Measurements from ENCODE around the gene B4GAT1.
"Not testable (repeated sequence)": the region's sequence is repeated elsewhere in the genome, so short reads cannot be mapped to it uniquely, and the experiment has no call there.

Gene B4GAT1

GRCh38 chr11:66360406-66361073 is 13.1 kb upstream of the B4GAT1 start:
- no peaks in the 10 kb centered on the region for H3K4me1 ChIP-seq (ENCODE audit: low read length)
- H3K36me3 ChIP-seq (replicated peaks; ENCODE audit: low read depth, low read length), result no peaks in the 10 kb centered on the region
- H3K27me3 ChIP-seq (ENCODE audit: low read depth, low read length), result no peaks in the 10 kb centered on the region
- H3K9ac ChIP-seq (ENCODE audit: low read length), result no peak overlapping the region
- no peak overlapping the region for H3K27ac ChIP-seq (ENCODE audit: low read length)
- no peaks in the 10 kb centered on the region for H3K79me2 ChIP-seq (ENCODE audit: low read length)
- no peak overlapping the region for H3K4me2 ChIP-seq (ENCODE audit: low read length)
- TF ChIP-seq CTCF (IDR thresholded peaks at IDR 0.05; ENCODE audit: low read depth, low read length) (no peak), EZH2phosphoT487 (IDR thresholded peaks at IDR 0.05; ENCODE audit: low read depth) (no peak)
- no peak overlapping the region for H3K4me3 ChIP-seq (ENCODE audit: low read length)
- no peak overlapping the region for H2AFZ ChIP-seq (ENCODE audit: low read depth, low read length)
- no peaks in the 10 kb centered on the region for H4K20me1 ChIP-seq (ENCODE audit: insufficient read depth, low read length)
- no peaks in the 10 kb centered on the region for H3K9me3 ChIP-seq (ENCODE audit: insufficient read depth, low read length)

GRCh38 chr11:66359662-66360087 is 12.2 kb upstream of the B4GAT1 start:
- Histone ChIP-seq H3K36me3 (replicated peaks; ENCODE audit: low read depth, low read length) (no peaks in the 10 kb centered on the region), H4K20me1 (ENCODE audit: insufficient read depth, low read length) (no peaks in the 10 kb centered on the region)

GRCh38 chr11:66350560-66351235 is 3.3 kb upstream of the B4GAT1 start:
- not testable (repeated sequence) for H3K4me2 ChIP-seq (ENCODE audit: low read length); H2AFZ ChIP-seq (ENCODE audit: low read depth, low read length); H3K9me3 ChIP-seq (ENCODE audit: insufficient read depth, low read length); H4K20me1 ChIP-seq (ENCODE audit: insufficient read depth, low read length); H3K4me3 ChIP-seq (ENCODE audit: low read length); H3K27ac ChIP-seq (ENCODE audit: low read length); H3K36me3 ChIP-seq (replicated peaks; ENCODE audit: low read depth, low read length); H3K27me3 ChIP-seq (ENCODE audit: low read depth, low read length); H3K79me2 ChIP-seq (ENCODE audit: low read length); H3K9ac ChIP-seq (ENCODE audit: low read length)
- H3K4me1 ChIP-seq (ENCODE audit: low read length), result peaks cover 16% of the 10 kb centered on the region

More at GRCh38 chr11:66359662-66360087, 12.2 kb upstream of the B4GAT1 start:
- no peak overlapping the region for H3K9ac ChIP-seq (ENCODE audit: low read length)
- no peak overlapping the region for H3K27ac ChIP-seq (ENCODE audit: low read length)
- H3K79me2 ChIP-seq (ENCODE audit: low read length), result no peaks in the 10 kb centered on the region
- no peak overlapping the region for H3K4me2 ChIP-seq (ENCODE audit: low read length)
- H2AFZ ChIP-seq (ENCODE audit: low read depth, low read length), result no peak overlapping the region
- no peaks in the 10 kb centered on the region for H3K27me3 ChIP-seq (ENCODE audit: low read depth, low read length)
- H3K9me3 ChIP-seq (ENCODE audit: insufficient read depth, low read length), result no peaks in the 10 kb centered on the region
- TF ChIP-seq EZH2phosphoT487 (IDR thresholded peaks at IDR 0.05; ENCODE audit: low read depth) (no peak), CTCF (IDR thresholded peaks at IDR 0.05; ENCODE audit: low read depth, low read length) (no peak)
- no peak overlapping the region for H3K4me3 ChIP-seq (ENCODE audit: low read length)
- no peaks in the 10 kb centered on the region for H3K4me1 ChIP-seq (ENCODE audit: low read length)

- Histone ChIP-seq H3K9ac (ENCODE audit: low read length) (no peak overlapping the region), H3K4me2 (ENCODE audit: low read length) (no peak overlapping the region), H3K79me2 (ENCODE audit: low read length) (peaks cover 12% of the 10 kb centered on the region)
Observed at GRCh38 chr11:66349084-66349386, 1.6 kb upstream of the B4GAT1 start.

More at GRCh38 chr11:66349084-66349386, 1.6 kb upstream of the B4GAT1 start:
- no peaks in the 10 kb centered on the region for H3K27me3 ChIP-seq (ENCODE audit: low read depth, low read length)
- no peaks in the 10 kb centered on the region for H4K20me1 ChIP-seq (ENCODE audit: insufficient read depth, low read length)
- H3K36me3 ChIP-seq (replicated peaks; ENCODE audit: low read depth, low read length), result no peaks in the 10 kb centered on the region
- H3K4me3 ChIP-seq (ENCODE audit: low read length), result no peak overlapping the region
- no peak overlapping the region for H3K27ac ChIP-seq (ENCODE audit: low read length)
- no peak for TF ChIP-seq EZH2phosphoT487 (IDR thresholded peaks at IDR 0.05; ENCODE audit: low read depth)
- no peak for TF ChIP-seq CTCF (IDR thresholded peaks at IDR 0.05; ENCODE audit: low read depth, low read length)
- no peaks in the 10 kb centered on the region for H3K9me3 ChIP-seq (ENCODE audit: insufficient read depth, low read length)
- H3K4me1 ChIP-seq (ENCODE audit: low read length), result peaks cover 23% of the 10 kb centered on the region
- H2AFZ ChIP-seq (ENCODE audit: low read depth, low read length), result no peak overlapping the region

All from OCI-LY3 (cell line).